ENCODE results near the gene NOTCH2NLA.
"Not testable (repeated sequence)": the region's sequence is repeated elsewhere in the genome, so short reads cannot be mapped to it uniquely, and the experiment has no call there.

Gene NOTCH2NLA

DNA sequence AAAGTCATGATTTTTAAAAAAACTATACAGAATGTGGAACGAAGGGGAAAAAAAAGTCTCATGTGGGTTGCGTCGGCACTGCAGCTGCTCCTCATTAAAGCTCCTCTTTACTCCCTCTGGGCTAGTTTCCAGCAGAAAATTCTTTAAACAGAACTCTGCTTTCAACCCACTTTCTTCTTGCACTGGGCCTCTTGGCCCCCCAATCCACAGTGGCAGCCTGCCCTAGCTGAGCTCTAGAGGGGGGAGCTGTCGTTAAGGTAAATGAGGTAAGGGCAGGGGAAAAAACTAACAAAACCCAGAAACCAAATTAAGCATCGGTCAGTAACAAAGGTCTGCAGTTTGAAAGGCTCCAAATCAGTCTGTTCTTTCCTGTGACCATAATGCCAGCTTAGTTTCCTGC is 54.3 kb downstream of the NOTCH2NLA start:
- not testable (repeated sequence) for DNase-seq (ENCODE audit: insufficient read length); FAIRE-seq

DNA sequence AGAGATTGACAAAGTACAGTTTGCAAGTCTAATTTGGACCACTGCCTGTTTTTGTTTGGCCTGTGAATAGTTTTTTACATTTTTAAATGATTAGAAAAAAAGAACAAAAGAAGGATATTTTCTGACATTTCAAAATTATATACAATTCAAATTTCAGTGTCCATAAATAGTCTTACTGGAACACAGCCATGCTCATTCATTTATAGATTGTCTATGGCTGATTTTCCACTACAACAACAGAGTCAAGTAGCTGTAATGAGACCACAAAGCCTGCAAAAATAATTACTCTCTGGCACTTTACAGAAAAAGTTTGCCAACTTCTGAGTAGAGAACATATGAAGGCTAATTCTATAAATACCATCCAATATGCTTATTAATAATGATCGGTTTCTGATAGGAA is 61.1 kb downstream of the NOTCH2NLA start:
- FAIRE-seq; DNase-seq (ENCODE audit: insufficient read length): not testable (repeated sequence)

DNA sequence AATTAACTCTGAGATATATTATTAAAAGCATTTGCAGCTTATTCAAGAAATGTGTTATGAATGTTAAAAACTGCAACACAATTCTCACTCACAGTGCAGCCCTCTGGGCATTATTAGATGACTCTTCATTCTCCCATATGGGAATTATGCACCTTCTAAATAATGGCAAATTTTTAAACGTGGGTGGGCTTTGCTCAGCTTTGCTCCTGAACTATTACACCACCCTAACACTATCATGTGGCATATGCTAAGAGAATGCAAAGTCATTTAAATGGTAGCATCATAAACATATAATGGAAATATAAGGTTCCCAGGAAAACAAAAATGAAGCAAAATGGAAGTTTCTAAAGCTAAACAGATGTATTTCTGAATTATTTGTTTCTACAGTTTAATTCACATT is 61.5 kb downstream of the NOTCH2NLA start:
- not testable (repeated sequence) for FAIRE-seq; DNase-seq (ENCODE audit: insufficient read length)

DNA sequence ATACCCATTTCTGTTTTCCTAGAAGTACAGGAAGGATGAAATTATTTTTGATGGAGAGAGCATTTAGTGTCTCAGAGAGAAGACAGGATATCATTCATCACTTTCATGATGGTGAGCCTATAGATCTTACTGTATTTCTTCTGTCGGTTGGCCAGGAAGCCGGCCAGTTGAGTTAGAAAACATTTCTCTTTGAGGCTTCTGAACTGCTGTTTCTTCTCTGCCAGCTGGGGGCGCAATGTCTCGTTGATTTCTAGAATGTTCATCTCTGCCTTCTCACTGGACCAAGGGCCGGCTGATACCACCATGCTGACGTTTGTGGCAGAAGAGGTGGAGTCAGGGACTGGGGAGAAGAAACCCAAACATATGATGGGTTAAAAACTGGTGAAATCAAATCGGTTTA is 84.4 kb downstream of the NOTCH2NLA start, which contains the start of gene NBPF10:
NBPF10 (minus strand) TSS at position 340 of the 400 bp plus-strand sequence; CDS start at position 305, 35 bp downstream.
- FAIRE-seq = not testable (repeated sequence)

More for the DNA sequence above, 84.4 kb downstream of the NOTCH2NLA start, which contains the start of gene NBPF10:
- DNase-seq (ENCODE audit: insufficient read length) = not testable (repeated sequence)

All from GM12892 (cell line).